DOHH2 (cell line): ENCODE results near the gene OSR1.

Experiments used
- CTCF ChIP-seq: fragments of 200-600 bp; sonication (generic); IDR thresholded peaks from one replicate; pipeline ENCODE4 v1.5.1; 2014; ENCODE audit warnings: antibody characterized with exemption, mild to moderate bottlenecking, low read depth, low read length; ENCODE audit not compliant: poor library complexity, severe bottlenecking
- EZH2phosphoT487 ChIP-seq: fragments of 200-600 bp; sonication (generic); IDR thresholded peaks from 2 replicates; pipeline ENCODE4 v1.6.1; 2017; ENCODE audit warnings: borderline replicate concordance, mild to moderate bottlenecking, antibody characterized with exemption, low read length, moderate library complexity, mixed read lengths

GRCh38 chr2:19355014-19355405 is 3.4 kb downstream of the OSR1 start:
- TF ChIP-seq CTCF (no peak), EZH2phosphoT487 (no peak)
